ENCODE measurements around the gene FBXO17. TPM values are rescaled to one million over a fixed set of nuclear protein-coding genes. Genes with fewer than 3 reads are reported as not detected.
"Not testable (repeated sequence)": the region's sequence is repeated elsewhere in the genome, so short reads cannot be mapped to it uniquely, and the experiment has no call there.

Gene FBXO17
- total RNA-seq, 2 donors from 2014 or later = 0.21 to 0.43 TPM

DNA sequence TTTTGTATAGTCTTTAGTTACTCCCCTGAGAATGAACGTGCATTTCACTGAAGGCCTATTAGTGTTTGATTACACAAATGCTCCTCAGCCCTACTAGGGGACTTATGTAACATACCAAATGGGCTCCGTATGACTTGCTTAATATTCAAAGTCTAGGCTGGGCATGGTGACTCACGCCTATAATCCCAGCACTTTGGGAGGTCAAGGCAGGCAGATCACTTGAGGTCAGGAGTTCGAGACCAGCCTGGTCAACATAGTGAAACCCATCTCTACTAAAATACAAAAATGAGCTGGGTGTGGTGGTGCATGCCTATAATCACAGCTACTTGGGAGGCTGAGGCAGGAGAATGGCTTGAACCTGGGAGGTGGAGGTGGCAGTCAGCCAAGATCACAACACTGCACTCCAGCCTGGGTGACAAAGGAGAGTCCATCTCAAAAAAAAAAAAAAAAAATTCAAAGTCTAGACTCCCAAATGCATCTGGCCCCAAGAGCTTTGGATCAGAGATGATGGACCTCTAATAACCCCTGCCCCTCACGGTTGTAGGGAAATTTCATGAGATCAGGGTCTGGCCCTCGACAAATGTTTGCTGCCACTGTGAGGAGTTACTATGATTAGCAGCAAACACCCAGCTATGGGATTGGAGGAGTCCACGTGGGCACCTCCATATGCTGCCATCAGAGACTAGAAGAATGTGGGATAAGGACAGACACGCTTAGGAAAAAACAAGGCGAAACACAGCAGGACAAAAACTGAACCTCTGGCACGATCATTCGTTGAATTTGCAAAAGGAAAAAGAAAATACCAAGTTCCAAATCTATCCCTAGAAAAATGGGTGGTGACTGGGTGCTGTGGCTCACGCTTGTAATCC is 4.6 kb downstream of the FBXO17 start:
- H3K9me3 Mint-ChIP-seq = no peaks in the 10 kb centered on the region
- H3K4me1 Mint-ChIP-seq = no peaks in the 10 kb centered on the region
- H3K4me3 Mint-ChIP-seq = no peak overlapping the region
- peaks cover 11% of the 10 kb centered on the region for H3K27me3 Mint-ChIP-seq
- H3K27ac Mint-ChIP-seq = no peak overlapping the region
- no peaks in the 10 kb centered on the region for H3K36me3 Mint-ChIP-seq (ENCODE audit: low read depth)
- ATAC-seq (replicated peaks) = no peak

DNA sequence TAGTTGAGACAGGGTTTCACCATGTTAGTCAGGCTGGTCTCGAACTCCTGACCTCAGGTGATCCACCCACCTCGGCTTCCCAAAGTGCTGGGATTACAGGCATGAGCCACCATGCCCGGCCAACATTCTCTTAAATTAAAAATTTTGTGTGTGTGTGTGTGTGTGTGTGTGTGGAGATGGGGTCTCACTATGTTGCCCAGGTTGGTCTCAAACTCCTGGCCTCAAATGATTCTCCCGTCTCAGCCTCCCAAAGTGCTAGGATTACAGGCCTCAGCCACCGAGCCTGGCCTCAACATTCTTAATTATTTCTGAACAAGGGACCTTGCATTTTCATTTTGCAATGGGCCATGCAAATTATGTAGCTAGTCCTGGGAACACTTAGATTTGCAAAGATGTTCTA is 9.4 kb downstream of the FBXO17 start:
- not testable (repeated sequence) for H3K27ac Mint-ChIP-seq; H3K4me1 Mint-ChIP-seq; H3K27me3 Mint-ChIP-seq; H3K4me3 Mint-ChIP-seq; H3K9me3 Mint-ChIP-seq; H3K36me3 Mint-ChIP-seq (ENCODE audit: low read depth); ATAC-seq (replicated peaks)

GRCh38 chr19:38964738-38965137 is 10.8 kb downstream of the FBXO17 start:
- no peak overlapping the region for H3K4me3 Mint-ChIP-seq
- peaks cover 7% of the 10 kb centered on the region for H3K27me3 Mint-ChIP-seq
- no peak overlapping the region for H3K27ac Mint-ChIP-seq
- no peaks in the 10 kb centered on the region for H3K9me3 Mint-ChIP-seq
- H3K36me3 Mint-ChIP-seq (ENCODE audit: low read depth) = no peaks in the 10 kb centered on the region
- H3K4me1 Mint-ChIP-seq = no peaks in the 10 kb centered on the region
- no peak for ATAC-seq (replicated peaks)

DNA sequence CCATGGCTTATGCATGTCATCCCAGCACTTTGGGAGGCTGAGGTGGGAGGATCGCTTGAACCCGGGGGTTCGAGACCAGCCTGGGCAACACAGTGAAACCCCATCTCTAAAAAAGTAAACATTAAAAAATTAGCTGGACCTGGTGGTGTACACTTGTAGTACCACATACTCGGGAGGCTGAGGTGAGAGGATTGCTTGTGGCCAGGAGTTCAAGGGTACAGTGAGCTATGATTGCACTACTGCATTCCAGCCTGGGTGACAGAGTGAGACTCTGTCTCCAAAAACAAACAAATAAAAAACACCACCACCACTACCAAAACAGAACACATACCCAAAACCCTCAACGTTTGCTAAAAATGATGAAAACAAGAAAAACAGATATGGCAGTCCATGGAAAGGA is 15.9 kb downstream of the FBXO17 start:
- no peaks in the 10 kb centered on the region for H3K9me3 Mint-ChIP-seq
- no peak for ATAC-seq (replicated peaks)
- no peak overlapping the region for H3K27ac Mint-ChIP-seq
- no peak overlapping the region for H3K4me3 Mint-ChIP-seq
- no peaks in the 10 kb centered on the region for H3K36me3 Mint-ChIP-seq (ENCODE audit: low read depth)
- peaks cover 7% of the 10 kb centered on the region for H3K27me3 Mint-ChIP-seq
- no peaks in the 10 kb centered on the region for H3K4me1 Mint-ChIP-seq

GRCh38 chr19:38958301-38958700 is 17.2 kb downstream of the FBXO17 start:
- Mint-ChIP-seq H3K4me3 (no peak overlapping the region), H3K27me3 (peaks cover 14% of the 10 kb centered on the region), H3K27ac (no peak overlapping the region), H3K9me3 (no peaks in the 10 kb centered on the region), H3K36me3 (ENCODE audit: low read depth) (no peaks in the 10 kb centered on the region), H3K4me1 (no peaks in the 10 kb centered on the region)
- no peak for ATAC-seq (replicated peaks)

DNA sequence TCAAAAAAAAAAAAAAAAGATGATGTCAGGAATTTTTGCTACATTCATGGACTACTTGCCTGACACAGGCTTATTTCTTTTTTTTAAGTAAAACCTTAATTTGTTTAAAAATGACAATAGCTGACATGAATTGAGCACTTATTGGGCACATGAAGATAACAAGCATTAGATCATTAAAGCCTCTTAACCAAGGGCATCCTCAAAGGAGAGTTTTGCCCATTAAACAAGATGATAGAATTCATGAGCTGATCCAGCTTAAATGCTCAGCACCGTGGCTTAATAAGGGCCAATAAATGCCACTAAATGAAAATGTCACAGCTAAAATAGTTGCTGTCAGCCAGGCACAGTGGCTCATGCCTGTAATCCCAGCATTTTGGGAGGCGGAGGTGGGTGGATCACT is 19.3 kb downstream of the FBXO17 start:
- no peaks in the 10 kb centered on the region for H3K9me3 Mint-ChIP-seq
- H3K27me3 Mint-ChIP-seq = peaks cover 14% of the 10 kb centered on the region
- no peaks in the 10 kb centered on the region for H3K36me3 Mint-ChIP-seq (ENCODE audit: low read depth)
- no peak for ATAC-seq (replicated peaks)
- peaks cover 7% of the 10 kb centered on the region for H3K4me1 Mint-ChIP-seq
- H3K4me3 Mint-ChIP-seq = no peak overlapping the region
- no peak overlapping the region for H3K27ac Mint-ChIP-seq

GRCh38 chr19:38953677-38954076 is 21.9 kb downstream of the FBXO17 start:
- H3K27ac Mint-ChIP-seq = no peak overlapping the region
- H3K27me3 Mint-ChIP-seq = peaks cover 14% of the 10 kb centered on the region
- ATAC-seq (replicated peaks) = no peak
- H3K9me3 Mint-ChIP-seq = no peaks in the 10 kb centered on the region
- no peaks in the 10 kb centered on the region for H3K36me3 Mint-ChIP-seq (ENCODE audit: low read depth)
- H3K4me3 Mint-ChIP-seq = no peak overlapping the region
- H3K4me1 Mint-ChIP-seq = peaks cover 7% of the 10 kb centered on the region

DNA sequence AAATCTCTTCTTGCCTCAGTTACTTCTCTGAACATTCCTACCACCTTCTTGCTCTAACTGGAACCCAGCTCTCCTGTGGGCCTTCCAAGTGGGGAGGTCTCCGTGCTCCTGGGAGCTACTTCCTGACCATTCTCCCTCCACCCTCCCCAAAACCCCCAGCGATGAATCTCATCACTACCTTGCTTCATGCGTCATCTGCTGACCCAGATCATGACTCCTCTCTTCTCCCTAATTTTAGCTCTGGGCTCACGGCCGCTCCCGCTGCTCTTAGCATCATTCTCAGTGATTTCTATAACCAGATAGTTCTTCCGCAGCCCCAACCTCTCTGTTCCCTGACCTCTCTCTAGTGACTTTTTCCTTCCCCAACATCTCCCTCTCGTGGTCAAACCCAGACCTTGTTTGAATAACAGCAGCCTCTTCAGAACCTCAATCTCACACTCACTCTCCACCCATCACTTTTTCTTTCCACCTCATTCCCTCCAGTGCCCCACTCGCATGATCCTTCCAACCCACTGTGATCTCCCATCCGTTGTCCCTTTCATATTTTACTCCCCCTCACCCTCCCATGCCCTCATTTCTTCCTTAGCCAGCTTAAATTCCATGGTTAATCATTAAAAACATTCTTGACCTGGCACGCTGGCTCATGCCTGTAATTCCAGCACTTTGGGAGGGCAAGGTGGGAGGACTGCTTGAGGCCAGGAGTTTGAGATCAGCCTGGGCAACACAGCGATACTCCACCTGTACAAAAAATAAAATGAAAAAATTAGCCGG is 23.0 kb downstream of the FBXO17 start:
- Mint-ChIP-seq H3K4me1 (peaks cover 7% of the 10 kb centered on the region), H3K9me3 (no peaks in the 10 kb centered on the region), H3K36me3 (ENCODE audit: low read depth) (no peaks in the 10 kb centered on the region), H3K27me3 (peaks cover 14% of the 10 kb centered on the region), H3K4me3 (no peak overlapping the region), H3K27ac (no peak overlapping the region)
- ATAC-seq (replicated peaks) = peak; percentile 25

- Mint-ChIP-seq H3K4me3 (no peak overlapping the region), H3K36me3 (ENCODE audit: low read depth) (no peaks in the 10 kb centered on the region), H3K9me3 (no peaks in the 10 kb centered on the region), H3K4me1 (peaks cover 7% of the 10 kb centered on the region), H3K27ac (no peak overlapping the region), H3K27me3 (peaks cover 14% of the 10 kb centered on the region)
- no peak for ATAC-seq (replicated peaks)
Observed at GRCh38 chr19:38951187-38951586, 24.4 kb downstream of the FBXO17 start.

- Mint-ChIP-seq H3K36me3 (ENCODE audit: low read depth) (no peaks in the 10 kb centered on the region), H3K27ac (no peak overlapping the region), H3K4me3 (peak overlapping the region; percentile 57), H3K27me3 (peaks cover 14% of the 10 kb centered on the region), H3K9me3 (no peaks in the 10 kb centered on the region), H3K4me1 (peaks cover 7% of the 10 kb centered on the region)
- ATAC-seq (replicated peaks) = peak; percentile 96
Observed at GRCh38 chr19:38949580-38950367, 25.8 kb downstream of the FBXO17 start.

- Mint-ChIP-seq H3K4me1 (peaks cover 4% of the 10 kb centered on the region), H3K4me3 (no peak overlapping the region), H3K9me3 (no peaks in the 10 kb centered on the region), H3K27ac (no peak overlapping the region), H3K36me3 (ENCODE audit: low read depth) (no peaks in the 10 kb centered on the region), H3K27me3 (no peaks in the 10 kb centered on the region)
- ATAC-seq (replicated peaks) = no peak
Observed at GRCh38 chr19:38946229-38947010, 29.1 kb downstream of the FBXO17 start.

DNA sequence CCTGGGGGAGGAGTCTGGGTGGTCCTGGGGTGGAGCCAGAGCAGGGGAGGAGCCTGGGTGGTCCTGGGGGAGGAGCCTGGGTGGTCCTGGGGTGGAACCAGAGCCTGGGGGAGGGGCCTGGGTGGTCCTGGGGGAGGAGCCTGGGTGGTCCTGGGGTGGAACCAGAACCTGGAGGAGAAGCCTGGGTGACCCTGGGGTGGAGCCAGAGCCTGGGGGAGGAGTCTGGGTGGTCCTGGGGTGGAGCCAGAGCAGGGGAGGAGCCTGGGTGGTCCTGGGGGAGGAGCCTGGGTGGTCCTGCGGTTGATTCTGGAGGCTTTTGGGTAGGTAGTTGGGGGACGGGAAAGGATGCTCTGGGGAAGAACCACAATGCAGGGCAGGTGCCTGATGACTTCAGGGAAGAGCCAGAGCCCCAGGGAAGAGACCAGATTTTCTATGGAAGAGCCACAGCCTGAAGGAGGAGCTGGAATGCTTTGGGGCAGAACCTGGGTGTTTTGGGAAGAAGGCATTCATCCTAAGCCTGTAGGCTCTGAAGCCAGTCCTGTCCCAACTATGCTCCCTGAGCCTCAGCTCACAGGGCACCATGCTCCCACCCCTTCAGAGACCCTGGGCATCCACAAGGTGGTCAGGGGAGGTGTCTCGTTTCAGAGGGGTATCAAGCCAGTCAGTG is 29.8 kb downstream of the FBXO17 start:
- no peaks in the 10 kb centered on the region for H3K27me3 Mint-ChIP-seq
- H3K4me1 Mint-ChIP-seq = peaks cover 8% of the 10 kb centered on the region
- H3K4me3 Mint-ChIP-seq = no peak overlapping the region
- no peaks in the 10 kb centered on the region for H3K36me3 Mint-ChIP-seq (ENCODE audit: low read depth)
- no peak for ATAC-seq (replicated peaks)
- no peaks in the 10 kb centered on the region for H3K9me3 Mint-ChIP-seq
- no peak overlapping the region for H3K27ac Mint-ChIP-seq

DNA sequence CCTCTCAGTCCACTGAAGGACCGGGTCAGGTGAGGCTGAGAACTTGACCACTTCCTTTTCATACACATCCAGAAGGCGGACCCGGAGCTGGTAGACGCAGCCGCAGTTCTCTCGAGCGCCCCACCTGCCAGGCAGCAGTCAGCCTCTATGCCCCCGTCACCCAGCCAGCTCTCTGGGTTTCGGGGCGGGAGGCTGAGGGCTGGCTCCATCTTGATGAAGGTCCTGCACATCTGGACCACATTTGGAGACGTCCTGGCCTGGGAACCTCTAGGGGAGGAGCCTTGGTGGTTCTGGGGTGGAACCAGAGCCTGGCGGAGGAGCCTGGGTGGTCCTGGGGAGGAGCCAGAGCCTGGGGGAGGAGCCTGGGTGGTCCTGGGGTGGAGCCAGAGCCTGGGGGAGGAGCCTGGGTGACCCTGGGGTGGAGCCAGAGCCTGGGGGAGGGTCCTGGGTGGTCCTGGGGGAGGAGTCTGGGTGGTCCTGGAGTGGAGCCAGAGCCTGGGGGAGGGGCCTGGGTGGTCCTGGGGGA is 30.5 kb downstream of the FBXO17 start:
- H3K4me1 Mint-ChIP-seq = peaks cover 8% of the 10 kb centered on the region
- H3K27ac Mint-ChIP-seq = no peak overlapping the region
- no peaks in the 10 kb centered on the region for H3K36me3 Mint-ChIP-seq (ENCODE audit: low read depth)
- no peaks in the 10 kb centered on the region for H3K27me3 Mint-ChIP-seq
- no peak for ATAC-seq (replicated peaks)
- no peaks in the 10 kb centered on the region for H3K9me3 Mint-ChIP-seq
- H3K4me3 Mint-ChIP-seq = no peak overlapping the region

Data from activated T-helper 17 cell treated with anti-CD3 and anti-CD28 coated beads, Interleukin-2, amount 50 U/mL, for 72 hours (primary cell).